ENCODE measurements around the gene FMN2. TPM values are rescaled to one million over a fixed set of nuclear protein-coding genes. Genes with fewer than 3 reads are reported as not detected.

Gene FMN2
- total RNA-seq, 1 experiment from 2014 or later: 0.59 TPM

GRCh38 chr1:240084337-240084736, 7.3 kb upstream of the FMN2 start:
- Histone ChIP-seq H3K27me3 (ENCODE audit: insufficient read depth, low read length) (no peaks in the 10 kb centered on the region), H2BK12ac (ENCODE audit: insufficient read length, low read depth, low read length) (no peak overlapping the region), H3K4ac (ENCODE audit: low read depth, low read length) (no peak overlapping the region), H2AFZ (ENCODE audit: low read length) (no peak overlapping the region), H4K91ac (ENCODE audit: insufficient read length, low read depth, low read length) (no peak overlapping the region), H2AK5ac (ENCODE audit: insufficient read length, low read length) (no peak overlapping the region), H3K23me2 (ENCODE audit: insufficient read length, low read depth, low read length, poor library complexity, severe bottlenecking) (no peaks in the 10 kb centered on the region), H3T11ph (ENCODE audit: low read length) (no peak overlapping the region), H4K8ac (replicated peaks; ENCODE audit: insufficient read length, low read depth, low read length) (no peak overlapping the region), H3K27ac (ENCODE audit: insufficient read length, low read depth, low read length) (no peak overlapping the region), H3K23ac (ENCODE audit: insufficient read length, low read depth, low read length) (no peak overlapping the region), H2BK120ac (ENCODE audit: low read depth, low read length, poor library complexity, severe bottlenecking) (no peak overlapping the region), H4K20me1 (ENCODE audit: control insufficient read depth, insufficient read depth, insufficient read length) (no peaks in the 10 kb centered on the region), H3K56ac (ENCODE audit: insufficient read length, low read depth, low read length) (no peak overlapping the region), H3K14ac (ENCODE audit: insufficient read depth, low read length) (no peak overlapping the region), H3K4me2 (ENCODE audit: insufficient read depth, insufficient read length, low read length) (no peak overlapping the region), H3K9ac (ENCODE audit: extremely low read depth, insufficient read length, low read length) (no peak overlapping the region), H2BK5ac (ENCODE audit: insufficient read length, low read length) (no peak overlapping the region), H2BK15ac (ENCODE audit: low read depth, low read length) (no peak overlapping the region), H3K79me2 (ENCODE audit: insufficient read depth, low read length) (no peaks in the 10 kb centered on the region), H4K5ac (ENCODE audit: insufficient read length, low read depth, low read length) (no peak overlapping the region), H3K9me3 (ENCODE audit: control insufficient read depth, low read depth, low read length) (no peaks in the 10 kb centered on the region), H3K4me1 (ENCODE audit: insufficient read depth, low read length) (no peaks in the 10 kb centered on the region), H2BK20ac (ENCODE audit: low read depth, low read length, poor library complexity, severe bottlenecking) (no peak overlapping the region), H3K79me1 (ENCODE audit: insufficient read depth, low read depth, low read length, poor library complexity, severe bottlenecking) (no peaks in the 10 kb centered on the region), H3K18ac (ENCODE audit: insufficient read length, low read depth, low read length) (no peak overlapping the region)
- no peak for TF ChIP-seq CTCF (conservative IDR thresholded peaks at IDR 0.05)
- Mint-ChIP-seq H3K36me3 (ENCODE audit: insufficient read depth in 1 of 3, low read depth in 3 of 3) (peaks cover 0 to 4% (median 3%) of the 10 kb centered on the region in 3 experiments; a peak in 3 of 7 replicates), H3K4me1 (peaks cover 0 to 3% of the 10 kb centered on the region in 2 experiments; a peak in 1 of 4 replicates), H3K27me3 (ENCODE audit: low read depth) (peaks cover 15% of the 10 kb centered on the region), H3K27ac (0 out of 7 replicates have a peak overlapping the region, but pooled peaks of 1 of the 3 experiments have one; percentile 44), H3K4me3 (no peak overlapping the region), H3K9me3 (peaks cover under 1 to 6% of the 10 kb centered on the region in 2 experiments; a peak in 3 of 5 replicates)
- no peak for DNase-seq
- no CpG with 5 or more reads among the region's 1 CpG for WGBS (ENCODE audit: extremely low coverage, insufficient read length, low lambda C conversion rate)
